HCT116 (cell line): Measurements from ENCODE around the gene SPATA25. TPM values are rescaled to one million over a fixed set of nuclear protein-coding genes. Genes with fewer than 3 reads are reported as not detected.
"Not testable (repeated sequence)": the region's sequence is repeated elsewhere in the genome, so short reads cannot be mapped to it uniquely, and the experiment has no call there.

Experiments used
- ATAC-seq: fragments of 200-7000 bp; cut with Tn5 transposase; 2 replicates; pipeline ENCODE4 v1.9.1; 2020; ENCODE audit warnings: mild to moderate bottlenecking, moderate library complexity
- BruUV-seq: library from RNA; stranded (reverse); fragments of 400-500 nt; replicated peaks from 2 replicates; lab custom pipeline; 2021; lab: Mats Ljungman, UMichigan
- CTCF ChIA-PET: fragments of 300-600 bp; sonication (Branson Sonifier 250); formaldehyde crosslinking; loops from one replicate; lab custom pipeline; 2021; ENCODE audit warnings: antibody characterized with exemption; lab: Charles Lee
- POLR2A ChIA-PET: fragments of 300-600, 350-600 bp; sonication (Branson Sonifier 250); formaldehyde crosslinking; loops from one replicate; lab custom pipeline; 2021; ENCODE audit warnings: antibody characterized with exemption; lab: Charles Lee
- RAD21 ChIA-PET, 2 experiments: fragments of 300-600 bp; sonication (Branson Sonifier 250); formaldehyde crosslinking; loops; one replicate each; lab custom pipeline; 2023; ENCODE audit warnings: low total read pairs in 2 of 2; ENCODE audit not compliant: uncharacterized antibody in 2 of 2, unreplicated experiment in 2 of 2, low non-redundant PET in 1 of 2; lab: Charles Lee
- DNase-seq: peaks from one replicate; pipeline ENCODE4 v3.0.0-alpha.2; 2010; ENCODE audit warnings: low read depth, low spot score
- H2AFZ ChIP-seq: fragments of 200-600 bp; shearing (Covaris generic), sonication (generic); 2 replicates; pipeline ENCODE4 v1.6.1; 2017; ENCODE audit warnings: low read depth, mixed run types, mixed read lengths, antibody characterized with exemption, low read length; ENCODE audit not compliant: poor library complexity, severe bottlenecking
- H3K27ac ChIP-seq: 2 replicates; pipeline ENCODE4 v1.5.1; 2012; ENCODE audit warnings: low read depth, low read length
- H3K27me3 ChIP-seq: fragments of 200-600 bp; sonication (generic); 2 replicates; pipeline ENCODE4 v1.6.1; 2016; ENCODE audit warnings: mixed run types, low read length, mixed read lengths; ENCODE audit not compliant: insufficient read depth
- H3K36me3 ChIP-seq, 2 experiments: fragments of 200-500 bp in 1 of 2; fragments of 200-600 bp in 1 of 2; sonication (Bioruptor generic) in 1 of 2; sonication (generic) in 1 of 2; 2 replicates each; pipeline versions ENCODE4 v1.5.1 to v1.6.1; 2014 to 2016; ENCODE audit warnings: low read length in 2 of 2, inconsistent platforms in 1 of 2, mixed read lengths in 1 of 2, mixed run types in 1 of 2; ENCODE audit not compliant: insufficient read depth in 2 of 2, control insufficient read depth in 1 of 2
- H3K4me1 ChIP-seq, 2 experiments: fragments of 200-600 bp in 1 of 2; sonication (generic) in 1 of 2; 2 replicates each; pipeline versions ENCODE4 v1.5.1 to v1.6.1; 2012 to 2017; ENCODE audit warnings: low read length in 2 of 2, inconsistent platforms in 1 of 2, mild to moderate bottlenecking in 1 of 2, mixed read lengths in 1 of 2, mixed run types in 1 of 2, moderate library complexity in 1 of 2; ENCODE audit not compliant: insufficient read depth in 2 of 2, control insufficient read depth in 1 of 2
- H3K4me2 ChIP-seq: fragments of 200-600 bp; sonication (generic); 2 replicates; pipeline ENCODE4 v1.6.1; 2017; ENCODE audit warnings: mixed run types, low read length, mixed read lengths
- H3K4me3 ChIP-seq, 2 experiments: fragments of 200-600 bp in 1 of 2; sonication (generic) in 1 of 2; replicated peaks in 1 of 2; 2 replicates each; pipeline ENCODE4 v1.5.1; 2011 to 2016; ENCODE audit warnings: low read length in 2 of 2, control low read depth in 1 of 2, low read depth in 1 of 2, mild to moderate bottlenecking in 1 of 2, mixed read lengths in 1 of 2, mixed run types in 1 of 2
- H3K79me2 ChIP-seq: fragments of 200-600 bp; sonication (generic); 2 replicates; pipeline ENCODE4 v1.6.1; 2017; ENCODE audit warnings: mild to moderate bottlenecking, mixed run types, low read length, moderate library complexity, mixed read lengths; ENCODE audit not compliant: insufficient read depth
- H3K9ac ChIP-seq: fragments of 200-600 bp; sonication (generic); 2 replicates; pipeline ENCODE4 v1.6.1; 2016; ENCODE audit warnings: low read length, mixed read lengths
- H3K9me2 ChIP-seq: fragments of 200-600 bp; sonication (generic), shearing (Covaris generic); 2 replicates; pipeline ENCODE4 v1.6.1; 2017; ENCODE audit warnings: mixed run types, mild to moderate bottlenecking, moderate library complexity; ENCODE audit not compliant: insufficient read depth
- H3K9me3 ChIP-seq, 2 experiments: fragments of 200-500 bp in 1 of 2; fragments of 200-600 bp in 1 of 2; sonication (Bioruptor generic) in 1 of 2; sonication (generic) in 1 of 2; 2 replicates each; pipeline ENCODE4 v1.6.1; 2014 to 2017; ENCODE audit warnings: low read length in 2 of 2, mixed read lengths in 2 of 2, inconsistent platforms in 1 of 2, low read depth in 1 of 2, mild to moderate bottlenecking in 1 of 2, mixed run types in 1 of 2, moderate library complexity in 1 of 2; ENCODE audit not compliant: control insufficient read depth in 1 of 2, insufficient read depth in 1 of 2
- H4K20me1 ChIP-seq: fragments of 200-600 bp; sonication (generic), shearing (Covaris generic); 2 replicates; pipeline ENCODE4 v1.6.1; 2017; ENCODE audit warnings: mixed run types, mild to moderate bottlenecking, moderate library complexity; ENCODE audit not compliant: insufficient read depth
- CBX3 ChIP-seq: IDR thresholded peaks from 2 replicates; pipeline ENCODE4 v1.6.1; 2012; ENCODE audit warnings: low read depth
- CEBPB ChIP-seq: IDR thresholded peaks from 2 replicates; pipeline ENCODE4 v1.6.1; 2012; ENCODE audit warnings: low read depth
- EGR1 ChIP-seq: IDR thresholded peaks from 2 replicates; pipeline ENCODE4 v1.6.1; 2012; ENCODE audit warnings: low read depth
- EZH2 ChIP-seq: fragments of 200-600 bp; sonication (generic); IDR thresholded peaks from 2 replicates; pipeline ENCODE4 v1.6.1; 2017; ENCODE audit warnings: antibody characterized with exemption, mixed run types
- EZH2phosphoT487 ChIP-seq: fragments of 200-600 bp; IDR thresholded peaks from 2 replicates; pipeline ENCODE4 v1.6.1; 2018; ENCODE audit warnings: antibody characterized with exemption, borderline replicate concordance
- FOSL1 ChIP-seq: IDR thresholded peaks from 2 replicates; pipeline ENCODE4 v1.6.1; 2012; ENCODE audit warnings: low read depth
- JUND ChIP-seq: IDR thresholded peaks from 2 replicates; pipeline ENCODE4 v1.6.1; 2012
- POLR2A ChIP-seq: IDR thresholded peaks from 2 replicates; pipeline ENCODE4 v1.7.0; 2011; ENCODE audit warnings: borderline replicate concordance; ENCODE audit not compliant: insufficient read depth, insufficient read length; ENCODE audit errors: extremely low read depth
- RAD21 ChIP-seq: IDR thresholded peaks from 2 replicates; pipeline ENCODE4 v1.6.1; 2012; ENCODE audit warnings: low read depth, mild to moderate bottlenecking
- SIN3A ChIP-seq: IDR thresholded peaks from 2 replicates; pipeline ENCODE4 v1.6.1; 2012; ENCODE audit warnings: low read depth
- SRF ChIP-seq: IDR thresholded peaks from 2 replicates; pipeline ENCODE4 v1.6.1; 2012; ENCODE audit warnings: low read depth
- YY1 ChIP-seq: IDR thresholded peaks from 2 replicates; pipeline ENCODE4 v1.6.1; 2011; ENCODE audit warnings: low read length, low read depth, moderate library complexity, mild to moderate bottlenecking; ENCODE audit not compliant: insufficient replicate concordance; ENCODE audit errors: extremely low read depth
- ZFX ChIP-seq: fragments of 450-650 bp; IDR thresholded peaks from 2 replicates; pipeline ENCODE4 v1.6.1; 2017
- intact Hi-C: fragments of 100-400 bp; cut with micrococcal nuclease; formaldehyde crosslinking; loops from 2 replicates; pipeline ENCODE4 v1.10.0; 2022
- total RNA-seq: library from RNA; stranded (reverse); gene quantifications from one replicate; pipeline ENCODE4 v1.2.1, GENCODE V29; 2021; ENCODE audit not compliant: unreplicated experiment
- TF ChIP-seq, protein P1 (sequence below): IDR thresholded peaks from 2 replicates; pipeline ENCODE4 v1.6.1; 2011; ENCODE audit warnings: mild to moderate bottlenecking, low read length, moderate library complexity; ENCODE audit not compliant: insufficient replicate concordance; ENCODE audit errors: extremely low read depth
- TF ChIP-seq, protein P2 (sequence below): IDR thresholded peaks from 2 replicates; pipeline ENCODE4 v1.6.1; 2012; ENCODE audit warnings: low read depth
- TF ChIP-seq, protein P3 (sequence below): IDR thresholded peaks from 2 replicates; pipeline ENCODE4 v1.6.1; 2012

Gene SPATA25
- total RNA-seq, 1 experiment from 2014 or later, result 0.42 TPM

DNA sequence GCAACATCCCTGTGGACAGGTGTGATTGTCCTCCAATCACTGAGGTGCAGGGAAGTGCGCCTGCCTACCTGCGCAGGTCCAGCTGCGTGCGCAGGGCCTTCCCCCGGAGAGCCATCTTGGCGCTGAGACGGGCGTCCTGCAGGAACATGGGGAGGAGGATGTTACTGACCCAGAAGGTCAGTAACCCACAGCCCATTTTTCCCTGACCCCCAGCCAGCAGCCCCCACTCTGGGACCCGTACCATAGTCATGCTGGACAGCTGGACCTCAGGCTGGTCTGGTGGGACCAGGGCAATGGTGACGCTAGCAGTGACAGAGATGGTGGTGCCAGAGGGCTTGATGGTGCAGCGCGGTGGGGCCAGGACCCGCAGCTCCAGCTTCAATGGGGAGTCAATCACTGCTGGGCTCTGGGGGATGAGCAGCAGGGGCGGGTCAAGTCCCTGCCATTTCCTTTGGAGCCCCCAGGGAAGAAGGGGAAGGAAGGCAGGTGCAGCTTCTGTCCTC is 14.8 kb upstream of the SPATA25 start:
- ChIA-PET CTCF (no interaction called here), POLR2A (no interaction called here)
- Histone ChIP-seq H3K9ac (no peak overlapping the region), H3K79me2 (no peaks in the 10 kb centered on the region), H3K36me3 (no peaks in the 10 kb centered on the region), H3K9me2 (no peaks in the 10 kb centered on the region), H4K20me1 (no peaks in the 10 kb centered on the region), H2AFZ (no peak overlapping the region)
- ATAC-seq (no peak), DNase-seq (no peak)
- intact Hi-C loops, result no loop called here
- TF ChIP-seq EGR1, result no peak
- TF ChIP-seq FOSL1, result no peak
- TF ChIP-seq, protein P1, sequence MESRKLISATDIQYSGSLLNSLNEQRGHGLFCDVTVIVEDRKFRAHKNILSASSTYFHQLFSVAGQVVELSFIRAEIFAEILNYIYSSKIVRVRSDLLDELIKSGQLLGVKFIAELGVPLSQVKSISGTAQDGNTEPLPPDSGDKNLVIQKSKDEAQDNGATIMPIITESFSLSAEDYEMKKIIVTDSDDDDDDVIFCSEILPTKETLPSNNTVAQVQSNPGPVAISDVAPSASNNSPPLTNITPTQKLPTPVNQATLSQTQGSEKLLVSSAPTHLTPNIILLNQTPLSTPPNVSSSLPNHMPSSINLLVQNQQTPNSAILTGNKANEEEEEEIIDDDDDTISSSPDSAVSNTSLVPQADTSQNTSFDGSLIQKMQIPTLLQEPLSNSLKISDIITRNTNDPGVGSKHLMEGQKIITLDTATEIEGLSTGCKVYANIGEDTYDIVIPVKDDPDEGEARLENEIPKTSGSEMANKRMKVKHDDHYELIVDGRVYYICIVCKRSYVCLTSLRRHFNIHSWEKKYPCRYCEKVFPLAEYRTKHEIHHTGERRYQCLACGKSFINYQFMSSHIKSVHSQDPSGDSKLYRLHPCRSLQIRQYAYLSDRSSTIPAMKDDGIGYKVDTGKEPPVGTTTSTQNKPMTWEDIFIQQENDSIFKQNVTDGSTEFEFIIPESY, result no peak
- no peak for TF ChIP-seq EZH2phosphoT487
- TF ChIP-seq EZH2, result no peak
- no peak for TF ChIP-seq ZFX
- no peak for TF ChIP-seq POLR2A
- no peak for TF ChIP-seq JUND
- no peak for TF ChIP-seq YY1
- no peak for TF ChIP-seq CBX3
- TF ChIP-seq, protein P2, sequence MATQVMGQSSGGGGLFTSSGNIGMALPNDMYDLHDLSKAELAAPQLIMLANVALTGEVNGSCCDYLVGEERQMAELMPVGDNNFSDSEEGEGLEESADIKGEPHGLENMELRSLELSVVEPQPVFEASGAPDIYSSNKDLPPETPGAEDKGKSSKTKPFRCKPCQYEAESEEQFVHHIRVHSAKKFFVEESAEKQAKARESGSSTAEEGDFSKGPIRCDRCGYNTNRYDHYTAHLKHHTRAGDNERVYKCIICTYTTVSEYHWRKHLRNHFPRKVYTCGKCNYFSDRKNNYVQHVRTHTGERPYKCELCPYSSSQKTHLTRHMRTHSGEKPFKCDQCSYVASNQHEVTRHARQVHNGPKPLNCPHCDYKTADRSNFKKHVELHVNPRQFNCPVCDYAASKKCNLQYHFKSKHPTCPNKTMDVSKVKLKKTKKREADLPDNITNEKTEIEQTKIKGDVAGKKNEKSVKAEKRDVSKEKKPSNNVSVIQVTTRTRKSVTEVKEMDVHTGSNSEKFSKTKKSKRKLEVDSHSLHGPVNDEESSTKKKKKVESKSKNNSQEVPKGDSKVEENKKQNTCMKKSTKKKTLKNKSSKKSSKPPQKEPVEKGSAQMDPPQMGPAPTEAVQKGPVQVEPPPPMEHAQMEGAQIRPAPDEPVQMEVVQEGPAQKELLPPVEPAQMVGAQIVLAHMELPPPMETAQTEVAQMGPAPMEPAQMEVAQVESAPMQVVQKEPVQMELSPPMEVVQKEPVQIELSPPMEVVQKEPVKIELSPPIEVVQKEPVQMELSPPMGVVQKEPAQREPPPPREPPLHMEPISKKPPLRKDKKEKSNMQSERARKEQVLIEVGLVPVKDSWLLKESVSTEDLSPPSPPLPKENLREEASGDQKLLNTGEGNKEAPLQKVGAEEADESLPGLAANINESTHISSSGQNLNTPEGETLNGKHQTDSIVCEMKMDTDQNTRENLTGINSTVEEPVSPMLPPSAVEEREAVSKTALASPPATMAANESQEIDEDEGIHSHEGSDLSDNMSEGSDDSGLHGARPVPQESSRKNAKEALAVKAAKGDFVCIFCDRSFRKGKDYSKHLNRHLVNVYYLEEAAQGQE, result no peak
- TF ChIP-seq SIN3A, result no peak
- TF ChIP-seq RAD21, result no peak
- TF ChIP-seq CEBPB, result no peak
- TF ChIP-seq, protein P3, sequence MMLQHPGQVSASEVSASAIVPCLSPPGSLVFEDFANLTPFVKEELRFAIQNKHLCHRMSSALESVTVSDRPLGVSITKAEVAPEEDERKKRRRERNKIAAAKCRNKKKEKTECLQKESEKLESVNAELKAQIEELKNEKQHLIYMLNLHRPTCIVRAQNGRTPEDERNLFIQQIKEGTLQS, result no peak
- TF ChIP-seq SRF, result no peak
- TF ChIP-seq, all 23 proteins: peak for 0
- peaks cover 5 to 18% of the 10 kb centered on the region in 2 experiments; a peak in 3 of 4 replicates for H3K4me1 ChIP-seq
- RAD21 ChIA-PET, result no interaction called here
- H3K4me3 ChIP-seq, result no peak overlapping the region
- no peak overlapping the region for H3K4me2 ChIP-seq
- H3K27ac ChIP-seq, result no peak overlapping the region
- BruUV-seq, result no TSS peak
- no peaks in the 10 kb centered on the region for H3K27me3 ChIP-seq
- no peaks in the 10 kb centered on the region for H3K9me3 ChIP-seq

DNA sequence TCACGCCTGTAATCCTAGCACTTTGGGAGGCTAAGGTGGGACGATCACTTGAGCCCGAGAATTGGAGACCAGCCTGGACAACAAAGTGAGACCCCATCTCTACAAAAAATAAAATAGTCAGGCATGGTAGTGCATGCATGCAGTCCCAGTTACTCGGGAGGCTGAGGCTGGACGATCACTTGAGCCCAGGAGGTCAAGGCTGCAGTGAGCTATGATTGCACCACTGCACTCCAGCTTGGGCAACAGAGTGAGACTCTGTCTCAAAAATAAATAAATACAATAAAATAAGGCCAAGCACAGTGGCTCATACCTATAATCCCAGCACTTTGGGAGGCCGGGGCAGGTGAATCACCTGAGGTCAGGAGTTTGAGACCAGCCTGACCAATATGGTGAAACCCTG is 13.9 kb upstream of the SPATA25 start:
- RAD21 ChIA-PET, H3K9me3 ChIP-seq, H3K27me3 ChIP-seq, H3K9me2 ChIP-seq, H4K20me1 ChIP-seq, H3K4me2 ChIP-seq, BruUV-seq, CTCF ChIA-PET, DNase-seq, H2AFZ ChIP-seq, ATAC-seq, H3K27ac ChIP-seq, intact Hi-C loops, H3K36me3 ChIP-seq, H3K4me3 ChIP-seq, H3K79me2 ChIP-seq, H3K9ac ChIP-seq, POLR2A ChIA-PET: not testable (repeated sequence)
- peaks cover 5 to 18% of the 10 kb centered on the region in 2 experiments; a peak in 3 of 4 replicates for H3K4me1 ChIP-seq
